GM12878 (cell line): ENCODE measurements around the gene AURKAIP1. TPM values are rescaled to one million over a fixed set of nuclear protein-coding genes. Genes with fewer than 3 reads are reported as not detected.

ENCODE experiments used
- ATAC-seq: fragments of 200-7000 bp; cut with Tn5 transposase; 3 replicates; pipeline ENCODE4 v1.9.1; 2020; ENCODE audit warnings: mild to moderate bottlenecking, moderate library complexity
- BruUV-seq: library from RNA; stranded (reverse); fragments of 400-500 nt; replicated peaks from 2 replicates; lab custom pipeline; 2021; lab: Mats Ljungman, UMichigan
- CTCF ChIA-PET: fragments of 300-600 bp; sonication (Branson Sonifier 250); formaldehyde crosslinking; extraction: SDS; loops from one replicate; lab custom pipeline; 2021; ENCODE audit warnings: inconsistent platforms; lab: Yijun Ruan, JAX
- POLR2A ChIA-PET: fragments of 350-600 bp; formaldehyde crosslinking; extraction: SDS; loops from one replicate; lab custom pipeline; 2021; ENCODE audit warnings: inconsistent platforms; lab: Charles Lee
- RAD21 ChIA-PET: fragments of 300-600 bp; sonication (Branson Sonifier 250); formaldehyde crosslinking; loops from one replicate; lab custom pipeline; 2023; ENCODE audit warnings: antibody characterized with exemption; ENCODE audit not compliant: unreplicated experiment; lab: Charles Lee
- SMC1A ChIA-PET: fragments of 300-600 bp; sonication (Branson Sonifier 250); formaldehyde crosslinking; loops from one replicate; lab custom pipeline; 2023; ENCODE audit not compliant: unreplicated experiment, uncharacterized antibody; lab: Charles Lee
- DNase-seq: peaks from one replicate; pipeline ENCODE4 v3.0.0-alpha.2; 2011; ENCODE audit warnings: low read depth, low spot score
- FAIRE-seq: peaks from 3 replicates; lab custom pipeline; 2011; peaks lifted over from hg19 to GRCh38; lab: Jason Lieb, UNC
- H2AFZ ChIP-seq: 2 replicates; pipeline ENCODE4 v1.6.0; 2011; ENCODE audit warnings: low read depth, low read length, control low read depth; ENCODE audit not compliant: control insufficient read depth
- H3K27ac ChIP-seq: 2 replicates; pipeline ENCODE4 v1.5.1; 2011; ENCODE audit warnings: control low read depth; ENCODE audit not compliant: control insufficient read depth, insufficient read depth
- H3K27me3 ChIP-seq, 2 experiments: replicated peaks in 1 of 2; 2 replicates each; pipeline versions ENCODE4 v1.6.0 to v1.6.1; 2011; ENCODE audit warnings: low read length in 1 of 2; ENCODE audit not compliant: control insufficient read depth in 2 of 2, insufficient read depth in 2 of 2
- H3K36me3 ChIP-seq, 2 experiments: 2 replicates each; pipeline ENCODE4 v1.5.1; 2011; ENCODE audit warnings: low read length in 1 of 2; ENCODE audit not compliant: control insufficient read depth in 2 of 2, insufficient read depth in 2 of 2
- H3K4me1 ChIP-seq: 2 replicates; pipeline ENCODE4 v1.6.1; 2011; ENCODE audit warnings: mild to moderate bottlenecking, low read length, moderate library complexity, mixed read lengths; ENCODE audit not compliant: control insufficient read depth, insufficient read depth
- H3K4me2 ChIP-seq: 2 replicates; pipeline ENCODE4 v1.6.0; 2011; ENCODE audit warnings: control low read depth; ENCODE audit not compliant: control insufficient read depth, insufficient read depth
- H3K4me3 ChIP-seq: fragments of 200-600 bp; sonication (generic); 2 replicates; pipeline ENCODE4 v1.5.1; 2016
- H3K79me2 ChIP-seq: 2 replicates; pipeline ENCODE4 v1.6.0; 2011; ENCODE audit warnings: low read length; ENCODE audit not compliant: control insufficient read depth, insufficient read depth
- H3K9ac ChIP-seq: 2 replicates; pipeline ENCODE4 v1.8.0; 2011; ENCODE audit warnings: low read length, control low read depth, mixed read lengths; ENCODE audit not compliant: control insufficient read depth, insufficient read depth
- H3K9me3 ChIP-seq: replicated peaks from 3 replicates; pipeline ENCODE4 v1.5.1; 2011; ENCODE audit warnings: mild to moderate bottlenecking, low read length; ENCODE audit not compliant: control insufficient read depth, insufficient read depth
- H4K20me1 ChIP-seq: 2 replicates; pipeline ENCODE4 v1.6.0; 2011; ENCODE audit not compliant: control insufficient read depth, insufficient read depth
- BCLAF1 ChIP-seq: fragments of 450-650 bp; IDR thresholded peaks from 2 replicates; pipeline ENCODE4 v1.6.1; 2017; ENCODE audit warnings: antibody characterized with exemption, mild to moderate bottlenecking, moderate library complexity
- DPF2 ChIP-seq: fragments of 450-650 bp; IDR thresholded peaks from 2 replicates; pipeline ENCODE4 v1.6.1; 2017; ENCODE audit warnings: mild to moderate bottlenecking
- JUND ChIP-seq: IDR thresholded peaks from 2 replicates; pipeline ENCODE4 v1.6.1; 2012; ENCODE audit warnings: low read depth, mild to moderate bottlenecking, low read length, improper control_type of control experiment, moderate library complexity
- MXI1 ChIP-seq: fragments of 150-350 bp; IDR thresholded peaks from 2 replicates; pipeline ENCODE4 v1.6.1; 2011; ENCODE audit warnings: low read depth, mild to moderate bottlenecking, inconsistent platforms, low read length, improper control_type of control experiment
- PAX5 ChIP-seq: IDR thresholded peaks from 2 replicates; pipeline ENCODE4 v1.6.1; 2011; ENCODE audit warnings: low read depth, low read length, borderline replicate concordance
- POLR2A ChIP-seq: IDR thresholded peaks from 2 replicates; pipeline ENCODE4 v1.6.1; 2011; ENCODE audit warnings: low read depth, mild to moderate bottlenecking, low read length
- POLR2AphosphoS2 ChIP-seq: IDR thresholded peaks from 2 replicates; pipeline ENCODE4 v1.6.1; 2011; ENCODE audit warnings: low read depth, mild to moderate bottlenecking, low read length, improper control_type of control experiment, moderate library complexity
- RFX5 ChIP-seq: IDR thresholded peaks from 2 replicates; pipeline ENCODE4 v1.6.1; 2011; ENCODE audit warnings: low read depth, low read length, improper control_type of control experiment
- SUPT20H ChIP-seq: IDR thresholded peaks from 2 replicates; pipeline ENCODE4 v1.6.1; 2011; ENCODE audit warnings: low read depth, mild to moderate bottlenecking, low read length, moderate library complexity, borderline replicate concordance; ENCODE audit not compliant: control insufficient read depth
- ZNF24 ChIP-seq: fragments of 450-650 bp; IDR thresholded peaks from 2 replicates; pipeline ENCODE4 v1.6.1; 2017; ENCODE audit warnings: antibody characterized with exemption, mild to moderate bottlenecking
- WGBS: methylation state at CpG from one replicate; pipeline ENCODE4 v1.1.6; 2016; ENCODE audit warnings: low lambda C conversion rate; ENCODE audit not compliant: insufficient replicate concordance, insufficient coverage; ENCODE audit errors: missing lambda C conversion rate; 5-methylcytosine and 5-hydroxymethylcytosine counted together
- in situ Hi-C: fragments of 300-500 bp; cut with MboI; formaldehyde crosslinking; loops from 9 replicates; pipeline ENCODE4 v1.14.3; 2018; ENCODE audit warnings: mixed read lengths
- intact Hi-C: fragments of 100-400 bp; cut with micrococcal nuclease; formaldehyde crosslinking; loops from one replicate; pipeline ENCODE4 v1.14.2; 2022; ENCODE audit not compliant: unreplicated experiment
- polyA plus RNA-seq, 11 experiments: library from polyadenylated mRNA; depleted of rRNA in 4 of 11; unstranded in 6 of 11; stranded (reverse) in 5 of 11; fragments of >200 nt; fragmentation: Nextera tagmentation in 4 of 11; fragmentation: Illumina TruSeq in 1 of 11; extraction: Ambion mirVana in 4 of 11; extraction: Trizol in 1 of 11; gene quantifications; 1 replicate in 1 of 11; 2 replicates in 10 of 11; pipeline versions ENCODE4 v1.2.1 to v1.2.3, GENCODE V29; 2011 to 2016; ENCODE audit warnings: inconsistent platforms in 2 of 11, missing spikeins in 2 of 11, low read depth in 1 of 11
- total RNA-seq, 4 experiments: library from RNA; depleted of rRNA in 3 of 4; stranded (reverse); fragments of >200 nt in 3 of 4; fragmentation: Illumina TruSeq in 1 of 4; extraction: Trizol in 1 of 4; gene quantifications; 2 replicates each; pipeline versions ENCODE4 v1.2.1 to v1.2.3, GENCODE V29; 2013 to 2021

AURKAIP1 gene
- total and polyA plus RNA-seq, 10 of the 15 experiments (the other 5 are each of a cell fraction or from before 2014, with no cell fraction given): 6.5 to 366 (median 120) TPM

DNA sequence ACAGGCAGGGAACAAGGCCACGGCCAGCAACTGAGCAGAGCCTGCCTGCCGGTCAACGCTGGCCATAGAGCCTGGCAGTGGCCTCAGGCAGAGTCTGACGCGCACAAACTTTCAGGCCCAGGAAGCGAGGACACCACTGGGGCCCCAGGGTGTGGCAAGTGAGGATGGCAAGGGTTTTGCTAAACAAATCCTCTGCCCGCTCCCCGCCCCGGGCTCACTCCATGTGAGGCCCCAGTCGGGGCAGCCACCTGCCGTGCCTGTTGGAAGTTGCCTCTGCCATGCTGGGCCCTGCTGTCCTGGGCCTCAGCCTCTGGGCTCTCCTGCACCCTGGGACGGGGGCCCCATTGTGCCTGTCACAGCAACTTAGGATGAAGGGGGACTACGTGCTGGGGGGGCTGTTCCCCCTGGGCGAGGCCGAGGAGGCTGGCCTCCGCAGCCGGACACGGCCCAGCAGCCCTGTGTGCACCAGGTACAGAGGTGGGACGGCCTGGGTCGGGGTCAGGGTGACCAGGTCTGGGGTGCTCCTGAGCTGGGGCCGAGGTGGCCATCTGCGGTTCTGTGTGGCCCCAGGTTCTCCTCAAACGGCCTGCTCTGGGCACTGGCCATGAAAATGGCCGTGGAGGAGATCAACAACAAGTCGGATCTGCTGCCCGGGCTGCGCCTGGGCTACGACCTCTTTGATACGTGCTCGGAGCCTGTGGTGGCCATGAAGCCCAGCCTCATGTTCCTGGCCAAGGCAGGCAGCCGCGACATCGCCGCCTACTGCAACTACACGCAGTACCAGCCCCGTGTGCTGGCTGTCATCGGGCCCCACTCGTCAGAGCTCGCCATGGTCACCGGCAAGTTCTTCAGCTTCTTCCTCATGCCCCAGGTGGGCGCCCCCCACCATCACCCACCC lies 43.7 kb downstream of the AURKAIP1 start, which contains the start of gene TAS1R3:
TAS1R3 (plus strand) TSS at position 213 of the 898 bp plus-strand sequence; CDS start at position 279, 66 bp downstream.
- ChIA-PET RAD21 (interaction anchor here (0.6 kb wide), 1 partner anchor 254 kb away, joined by 3 read pairs; no protein-coding TSS in a partner anchor), SMC1A (no interaction called here), POLR2A (no interaction called here), CTCF (no interaction called here)
- Histone ChIP-seq H3K9ac (no peak within 1 kb of the TSS), H3K9me3 (no peaks in the 10 kb centered on the region), H4K20me1 (no peaks in the 10 kb centered on the region), H3K4me1 (no peaks in the 10 kb centered on the region), H2AFZ (no peak within 1 kb of the TSS), H3K36me3 (no peaks in the 10 kb centered on the region), H3K27me3 (no peaks in the 10 kb centered on the region), H3K27ac (no peak within 1 kb of the TSS), H3K4me2 (no peak within 1 kb of the TSS), H3K4me3 (no peak within 1 kb of the TSS), H3K79me2 (no peaks in the 10 kb centered on the region; the same call in none of the 2 replicates)
- no TSS peak for BruUV-seq
- no peak for TF ChIP-seq MXI1
- TF ChIP-seq JUND: no peak
- TF ChIP-seq PAX5: no peak
- 0 out of 2 replicates have a peak, but pooled peaks have one; percentile 13 for TF ChIP-seq POLR2A
- intact Hi-C loops (no loop called here), in situ Hi-C loops (no loop called here)
- FAIRE-seq (no peak), DNase-seq (no peak), ATAC-seq (no peak)
- WGBS: 52% methylated on average over 36 of the region's 41 CpGs

DNA sequence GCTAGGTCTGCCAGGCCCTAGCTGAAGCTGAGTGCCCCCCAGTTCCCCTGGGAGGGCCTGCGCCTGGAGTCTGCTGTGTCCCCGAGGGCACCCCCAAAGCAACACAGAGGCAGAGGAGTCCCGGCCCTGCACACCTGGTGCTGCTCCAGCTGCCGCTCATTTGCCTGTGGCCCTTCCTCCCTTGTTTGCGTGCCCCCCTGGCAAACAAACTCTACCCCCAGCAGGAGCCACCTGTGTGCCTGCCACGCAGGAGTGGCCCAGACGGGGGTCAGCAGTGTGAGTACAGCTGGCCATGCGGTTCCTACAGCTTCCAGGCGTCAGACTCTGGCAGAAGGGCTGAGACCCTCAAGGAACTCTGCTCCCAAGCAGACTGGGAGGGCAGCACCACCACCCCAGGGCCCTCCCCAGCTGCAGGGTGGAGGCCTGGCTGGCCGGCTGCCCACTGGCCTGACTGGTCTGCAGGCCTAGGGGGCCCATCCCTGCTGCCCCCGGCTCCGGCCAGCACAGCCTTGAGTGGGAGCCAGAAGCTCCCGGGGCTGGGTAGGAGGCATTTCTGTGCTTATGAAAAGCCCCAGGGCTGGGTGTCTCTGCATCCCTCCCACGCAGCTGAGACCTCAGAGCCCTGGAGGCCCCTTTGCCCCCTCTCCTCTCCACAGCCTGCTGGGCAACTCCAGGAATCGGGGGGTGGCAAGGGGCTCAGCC lies 44.5 kb downstream of the AURKAIP1 start:
- no peak overlapping the region for H3K9ac ChIP-seq
- no peaks in the 10 kb centered on the region for H3K27me3 ChIP-seq
- SMC1A ChIA-PET: no interaction called here
- TF ChIP-seq DPF2 (no peak), SUPT20H (no peak), RFX5 (no peak), ZNF24 (no peak), BCLAF1 (no peak), POLR2AphosphoS2 (no peak), PAX5 (no peak)
- DNase-seq (no peak), FAIRE-seq (no peak), ATAC-seq (no peak)
- H3K27ac ChIP-seq: no peak overlapping the region
- H3K9me3 ChIP-seq: no peaks in the 10 kb centered on the region
- no peak overlapping the region for H3K4me2 ChIP-seq
- H3K36me3 ChIP-seq: no peaks in the 10 kb centered on the region
- CTCF ChIA-PET: no interaction called here
- peaks cover 3% of the 10 kb centered on the region; the same call in 1 of the 2 replicates for H3K4me1 ChIP-seq
- BruUV-seq: no TSS peak
- intact Hi-C loops (no loop called here), in situ Hi-C loops (no loop called here)
- POLR2A ChIA-PET: no interaction called here
- RAD21 ChIA-PET: no interaction called here
- no peak overlapping the region for H3K4me3 ChIP-seq
- H4K20me1 ChIP-seq: no peaks in the 10 kb centered on the region
- WGBS: 12% methylated on average over 15 of the region's 15 CpGs
- peaks cover 4% of the 10 kb centered on the region for H3K79me2 ChIP-seq
- H2AFZ ChIP-seq: no peak overlapping the region
